GM18502 (cell line): ENCODE measurements around the gene CCNJ.
"Not testable (repeated sequence)": the region's sequence is repeated elsewhere in the genome, so short reads cannot be mapped to it uniquely, and the experiment has no call there.

Experiments
- ATAC-seq: cut with Tn5 transposase; IDR thresholded peaks from one replicate; pipeline ENCODE4 v1.9.1; 2021; ENCODE audit warnings: mild to moderate bottlenecking; ENCODE audit not compliant: unreplicated experiment, poor library complexity

The CCNJ gene, protein sequence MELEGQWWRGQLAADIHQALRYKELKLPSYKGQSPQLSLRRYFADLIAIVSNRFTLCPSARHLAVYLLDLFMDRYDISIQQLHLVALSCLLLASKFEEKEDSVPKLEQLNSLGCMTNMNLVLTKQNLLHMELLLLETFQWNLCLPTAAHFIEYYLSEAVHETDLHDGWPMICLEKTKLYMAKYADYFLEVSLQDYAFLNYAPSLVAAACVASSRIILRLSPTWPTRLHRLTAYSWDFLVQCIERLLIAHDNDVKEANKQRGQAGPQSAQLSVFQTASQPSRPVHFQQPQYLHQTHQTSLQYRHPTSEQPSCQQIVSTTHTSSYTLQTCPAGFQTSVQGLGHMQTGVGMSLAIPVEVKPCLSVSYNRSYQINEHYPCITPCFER

DNA sequence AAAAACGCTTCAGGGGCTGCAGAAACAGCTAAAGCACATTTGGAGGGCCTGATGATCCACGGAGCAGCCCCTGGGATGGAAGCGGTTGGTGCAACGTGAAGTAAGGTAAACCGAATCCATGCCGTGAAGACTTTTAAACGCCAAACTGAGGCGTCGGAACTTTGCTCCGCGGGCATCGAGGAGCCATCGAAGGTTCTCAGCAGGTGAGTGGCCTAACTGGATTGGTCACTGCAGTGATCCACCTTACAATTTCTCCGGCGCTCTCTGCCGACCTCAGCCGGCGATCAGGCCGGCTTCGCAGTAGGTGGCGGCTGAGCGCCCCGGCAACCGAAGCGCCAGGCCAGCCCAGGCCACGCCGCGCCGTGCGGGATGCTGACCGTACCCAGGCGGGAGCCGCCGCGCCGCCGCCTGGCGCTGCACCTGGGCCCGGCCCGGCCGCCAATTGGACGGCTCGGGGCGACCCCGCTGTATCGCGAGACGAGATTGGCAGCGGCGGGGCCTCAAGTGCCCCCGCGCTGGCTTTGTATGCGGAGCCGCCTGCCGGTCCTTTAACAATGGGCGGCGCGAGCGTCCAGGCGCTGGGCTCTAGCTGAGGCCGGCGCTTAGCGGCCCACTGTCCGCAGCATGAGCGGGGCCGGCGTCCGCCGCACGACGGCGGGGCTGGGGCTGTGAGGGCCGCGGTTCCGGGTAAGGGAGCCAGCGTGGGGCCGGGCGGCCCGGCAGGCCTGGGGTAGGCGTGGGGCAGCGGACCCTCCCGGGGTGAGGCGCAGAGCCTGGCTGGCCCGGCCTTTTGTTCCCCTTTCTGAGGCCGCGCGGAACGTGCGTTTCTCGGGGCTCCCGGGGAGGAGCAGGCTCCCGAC, at the start of gene CCNJ:
TSS of gene CCNJ (plus strand) at position 551 of the 860 bp plus-strand sequence. CDS start 811 bp downstream, outside the sequence.
- peak; percentile 89 for ATAC-seq

DNA sequence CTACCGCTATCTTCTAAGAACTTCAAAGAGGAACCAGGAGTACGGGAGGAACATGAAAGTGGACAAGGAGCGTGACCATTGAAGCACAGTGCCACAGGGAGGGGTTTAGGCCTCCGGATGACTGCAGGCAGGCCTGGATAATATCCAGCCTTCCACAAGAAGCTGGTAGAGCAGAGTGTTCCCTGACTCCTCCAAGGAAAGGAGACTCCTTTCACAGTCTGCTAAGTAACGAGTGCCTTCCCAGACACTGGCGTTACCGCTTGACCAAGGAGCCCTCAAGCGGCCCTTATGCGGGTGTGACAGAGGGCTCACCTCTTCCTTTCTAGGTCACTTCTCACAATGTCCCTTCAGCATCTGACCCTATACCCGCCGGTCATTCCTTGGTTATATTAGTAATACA, 49.0 kb upstream of the CCNJ start:
- ATAC-seq, result not testable (repeated sequence)

DNA sequence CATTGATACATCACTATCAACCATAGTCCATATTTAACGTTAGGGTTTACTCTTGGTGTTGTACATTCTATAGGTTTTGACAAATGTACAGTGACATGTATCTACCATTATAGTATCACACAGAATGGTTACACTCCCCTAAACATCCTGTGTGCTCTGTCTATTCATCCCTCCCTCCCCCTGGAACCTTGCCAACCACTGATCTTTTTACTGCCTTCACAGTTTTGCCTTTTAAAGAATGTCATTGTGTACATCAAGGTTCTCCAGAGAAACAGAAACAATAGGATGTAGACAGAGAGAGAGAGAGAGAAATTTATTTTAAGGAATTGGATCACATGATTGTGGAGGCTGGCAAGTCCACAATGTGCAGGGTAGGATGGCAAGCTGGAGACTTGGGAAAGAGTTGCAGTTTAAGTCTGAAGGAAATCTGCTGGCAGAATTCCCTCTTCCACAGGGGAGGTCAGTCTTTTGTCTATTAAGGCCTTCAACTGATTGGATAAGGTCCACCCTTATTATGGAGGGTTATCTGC, 45.1 kb upstream of the CCNJ start:
- no peak for ATAC-seq

DNA sequence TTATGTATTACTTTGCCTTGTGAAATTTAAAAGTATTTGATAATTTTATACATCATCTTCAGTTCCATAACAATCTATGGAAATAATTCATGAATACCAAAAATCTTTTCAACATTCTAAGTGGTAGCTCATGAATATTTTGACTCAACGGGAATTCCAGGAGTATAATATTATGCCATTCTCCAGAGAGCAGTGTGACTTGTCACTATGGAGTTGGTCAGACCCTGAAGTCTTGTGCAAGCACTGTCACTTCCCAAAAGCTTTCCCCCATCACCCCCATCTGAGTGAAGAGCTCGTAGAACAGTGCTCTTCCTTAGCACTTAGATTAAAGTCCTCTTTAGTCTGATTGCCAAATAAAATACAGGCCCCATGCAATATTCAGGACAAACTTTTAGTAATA, 29.4 kb upstream of the CCNJ start:
- no peak for ATAC-seq

DNA sequence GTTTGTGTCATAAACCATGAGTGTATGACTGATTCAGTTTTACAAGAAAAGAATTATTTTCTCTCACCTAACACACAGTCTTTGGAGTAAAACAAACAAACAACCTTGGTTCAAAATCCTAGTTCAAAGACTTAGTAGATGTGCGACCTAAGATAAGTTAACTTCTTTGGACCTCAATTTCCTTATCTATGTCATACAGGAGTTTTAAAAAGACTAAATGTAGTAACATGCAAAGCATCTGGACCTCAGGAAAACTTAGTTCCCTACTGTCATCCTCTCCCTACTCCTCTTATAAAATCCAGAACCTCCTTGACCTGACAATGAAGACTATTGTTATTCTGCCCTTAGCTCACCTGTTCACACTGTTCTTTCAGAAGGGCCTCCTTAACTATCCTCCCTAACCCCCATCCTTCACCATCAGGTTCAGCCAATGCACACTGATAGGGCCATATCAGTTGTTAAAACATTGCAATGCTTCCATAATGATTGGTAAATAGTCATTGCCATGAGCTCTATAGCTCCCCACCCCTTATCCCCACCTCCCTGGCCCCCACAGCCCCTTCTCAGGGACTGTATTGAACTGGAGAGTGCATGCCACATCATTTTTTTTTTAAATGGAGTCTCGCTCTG, 28.8 kb upstream of the CCNJ start:
- no peak for ATAC-seq

DNA sequence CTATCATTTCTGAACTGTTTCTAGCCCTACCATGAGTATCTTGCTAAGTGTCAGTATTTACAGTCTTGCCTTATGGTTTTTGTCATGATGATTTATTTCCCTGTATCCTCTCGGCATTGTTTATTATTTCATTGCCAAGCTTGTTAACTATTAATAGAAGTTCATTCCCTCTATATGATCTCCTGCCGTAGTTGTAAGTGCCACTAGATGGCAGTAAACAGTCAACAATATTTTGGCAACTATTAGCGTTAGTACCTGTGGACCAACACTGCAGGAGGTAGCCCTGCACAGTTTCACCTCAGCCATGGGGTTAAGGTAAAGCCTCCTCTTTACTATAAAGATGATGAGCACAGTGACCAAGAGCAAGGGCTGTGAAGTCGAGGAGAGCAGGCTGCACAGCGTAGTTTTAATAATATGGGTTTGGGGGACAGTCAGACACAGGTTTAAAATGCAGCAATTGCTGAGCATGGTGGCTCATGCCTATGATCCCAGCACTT, 26.1 kb upstream of the CCNJ start:
- peak; percentile 63 for ATAC-seq

DNA sequence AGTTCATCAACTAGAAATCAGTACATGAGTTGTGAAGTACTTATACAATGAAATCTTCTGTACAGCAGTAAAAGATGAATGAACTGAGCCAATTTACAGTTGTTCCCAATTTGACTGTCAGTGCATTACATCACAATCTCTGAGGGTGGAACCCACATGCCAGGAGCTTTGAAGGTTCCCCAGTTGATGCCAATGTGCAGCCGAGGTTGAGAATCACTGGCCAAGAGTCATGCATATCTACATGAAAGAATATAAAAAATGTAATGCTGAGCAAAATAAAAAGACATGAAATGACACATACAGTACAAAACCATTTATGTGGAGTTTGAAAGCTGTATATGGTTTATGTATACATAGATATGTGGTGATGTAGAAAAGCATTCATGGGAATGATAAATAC, 22.1 kb upstream of the CCNJ start:
- no peak for ATAC-seq

DNA sequence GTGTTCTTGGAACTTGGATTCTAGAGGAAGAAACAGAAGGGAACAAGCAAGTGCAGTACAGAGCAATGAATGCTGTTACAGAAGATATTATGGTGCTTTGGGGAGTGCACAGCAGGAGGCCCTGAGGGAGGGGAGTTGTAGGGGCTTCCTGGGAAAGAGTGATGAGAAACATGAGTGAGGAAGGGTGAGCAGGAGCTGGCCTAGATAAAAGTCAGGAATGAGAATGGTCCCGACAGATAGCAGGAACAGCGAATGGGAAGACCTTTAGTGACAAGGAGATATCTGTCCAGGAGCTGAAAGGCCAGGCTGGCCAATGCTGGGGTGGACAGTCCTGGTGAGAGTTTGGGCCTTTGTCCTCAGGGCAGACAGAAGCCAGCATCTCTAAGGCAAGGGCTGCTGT, 20.6 kb upstream of the CCNJ start:
- no peak for ATAC-seq

DNA sequence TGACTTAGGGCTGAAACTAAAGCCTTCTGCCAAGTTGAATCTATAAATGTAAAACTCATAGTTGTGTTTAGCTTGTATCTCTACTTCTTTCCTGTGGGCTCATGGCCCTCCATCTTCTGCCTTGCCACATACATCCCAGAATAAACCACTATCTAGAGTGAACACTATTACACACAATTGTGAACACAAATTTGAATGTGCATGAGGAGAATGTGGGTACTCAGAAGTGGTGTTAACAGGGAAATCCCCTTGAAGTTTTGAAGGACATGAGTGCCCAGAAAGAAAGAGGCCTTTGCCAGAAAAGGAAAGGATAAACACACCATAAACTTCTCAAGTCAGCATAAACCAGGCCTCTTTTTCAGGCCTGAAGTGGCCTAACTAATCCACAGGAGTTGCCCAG, 20.2 kb upstream of the CCNJ start:
- ATAC-seq, result no peak

DNA sequence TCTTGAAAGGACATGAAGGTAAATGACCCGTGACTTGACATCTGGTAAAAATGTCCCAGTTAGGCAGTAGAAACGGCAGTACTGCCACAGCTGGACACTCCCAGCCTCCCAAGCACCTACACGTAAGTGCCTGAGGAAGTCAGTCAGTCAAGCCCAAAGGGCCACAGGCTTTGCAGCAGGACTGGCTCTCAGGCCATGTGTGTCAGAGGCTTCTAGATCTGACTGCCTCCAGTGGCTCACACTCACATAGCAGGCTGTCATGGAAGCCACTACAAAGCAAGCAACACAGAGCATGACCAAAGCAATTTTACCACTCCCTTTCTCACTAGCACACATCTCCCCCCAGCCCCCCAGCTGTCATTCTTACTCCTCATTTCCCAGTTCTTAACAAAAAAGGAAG, 17.8 kb upstream of the CCNJ start:
- peak; percentile 45 for ATAC-seq

DNA sequence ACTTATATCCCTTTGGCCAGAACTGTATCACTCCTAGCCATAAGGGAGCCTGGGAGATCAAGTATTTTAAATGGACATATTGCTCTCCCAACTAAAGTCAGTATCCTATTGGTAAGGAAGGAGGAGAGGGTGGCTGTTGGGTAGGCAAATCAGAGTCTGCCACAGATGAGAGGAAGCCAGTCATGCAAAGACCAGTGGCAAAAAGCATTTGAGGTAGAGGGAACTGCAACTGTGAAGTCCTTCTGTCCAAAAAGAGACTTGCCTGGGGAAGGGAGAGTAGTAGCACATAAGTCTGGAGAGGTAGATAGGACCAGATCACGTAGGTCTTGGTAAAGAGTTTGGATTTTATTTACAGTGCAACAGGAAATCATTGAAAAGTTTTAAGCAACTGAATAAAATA, 8.8 kb upstream of the CCNJ start:
- ATAC-seq, result no peak

DNA sequence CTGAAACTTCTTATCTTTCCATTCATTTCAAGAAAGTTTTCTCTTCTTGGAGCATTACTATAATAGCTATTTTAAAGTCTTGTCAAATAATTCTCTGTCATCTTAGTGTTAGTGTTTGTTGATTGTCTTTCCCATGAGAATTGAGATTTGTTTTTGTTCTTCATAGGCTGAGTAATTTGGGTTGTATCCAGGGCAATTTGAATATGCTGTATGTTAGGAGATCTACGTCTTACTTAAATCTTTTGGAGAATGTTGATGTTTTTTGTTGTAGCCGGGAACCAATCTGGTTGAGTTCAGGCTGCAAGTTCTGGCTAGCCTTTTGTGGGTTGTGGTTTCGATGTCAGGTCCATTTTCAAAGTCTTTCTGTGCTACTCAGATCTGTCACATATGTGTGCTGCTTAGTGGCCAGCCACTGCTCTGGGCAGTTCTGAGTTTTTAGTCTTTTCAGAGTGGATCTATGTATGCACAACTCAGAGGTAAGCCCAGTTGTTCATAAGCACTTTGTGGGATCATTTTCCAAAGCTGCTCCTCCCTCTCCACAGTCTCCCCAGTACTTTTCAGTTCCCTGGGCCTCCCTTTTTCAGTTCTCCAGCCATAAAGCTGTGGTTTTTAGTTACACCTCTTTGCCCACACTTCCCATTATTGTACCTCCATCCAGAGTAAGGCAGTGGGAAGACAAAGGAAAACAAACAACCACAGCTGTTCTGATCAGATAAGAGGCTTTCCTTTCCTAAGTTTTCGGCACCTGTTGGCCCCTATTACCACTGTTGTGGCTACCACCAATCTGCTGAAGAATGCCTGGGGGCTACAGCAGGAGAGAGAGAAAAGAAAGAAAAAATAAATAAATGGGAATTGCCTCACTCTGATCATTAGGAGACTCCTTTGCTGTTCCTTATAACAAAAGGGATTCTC, 4.7 kb upstream of the CCNJ start:
- ATAC-seq, result no peak

DNA sequence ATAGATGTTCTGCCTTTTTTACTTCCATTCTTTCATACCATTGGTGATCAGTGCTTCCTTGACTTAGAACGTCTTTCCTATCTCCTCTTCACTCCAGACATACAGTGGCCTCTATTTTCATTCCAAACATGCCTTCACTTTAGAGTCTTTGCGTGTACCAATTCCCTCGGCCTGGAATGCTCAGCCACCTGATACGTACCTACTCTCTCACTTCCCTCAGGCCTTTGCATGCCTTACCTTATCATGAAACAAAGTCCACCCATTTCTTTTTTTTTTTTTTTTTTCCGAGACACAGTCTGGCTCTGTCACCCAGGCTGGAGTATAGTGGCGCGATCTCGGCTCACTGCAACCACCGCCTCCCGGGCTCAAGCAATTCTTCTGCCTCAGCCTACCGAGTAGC, 2.2 kb upstream of the CCNJ start:
- ATAC-seq, result no peak

DNA sequence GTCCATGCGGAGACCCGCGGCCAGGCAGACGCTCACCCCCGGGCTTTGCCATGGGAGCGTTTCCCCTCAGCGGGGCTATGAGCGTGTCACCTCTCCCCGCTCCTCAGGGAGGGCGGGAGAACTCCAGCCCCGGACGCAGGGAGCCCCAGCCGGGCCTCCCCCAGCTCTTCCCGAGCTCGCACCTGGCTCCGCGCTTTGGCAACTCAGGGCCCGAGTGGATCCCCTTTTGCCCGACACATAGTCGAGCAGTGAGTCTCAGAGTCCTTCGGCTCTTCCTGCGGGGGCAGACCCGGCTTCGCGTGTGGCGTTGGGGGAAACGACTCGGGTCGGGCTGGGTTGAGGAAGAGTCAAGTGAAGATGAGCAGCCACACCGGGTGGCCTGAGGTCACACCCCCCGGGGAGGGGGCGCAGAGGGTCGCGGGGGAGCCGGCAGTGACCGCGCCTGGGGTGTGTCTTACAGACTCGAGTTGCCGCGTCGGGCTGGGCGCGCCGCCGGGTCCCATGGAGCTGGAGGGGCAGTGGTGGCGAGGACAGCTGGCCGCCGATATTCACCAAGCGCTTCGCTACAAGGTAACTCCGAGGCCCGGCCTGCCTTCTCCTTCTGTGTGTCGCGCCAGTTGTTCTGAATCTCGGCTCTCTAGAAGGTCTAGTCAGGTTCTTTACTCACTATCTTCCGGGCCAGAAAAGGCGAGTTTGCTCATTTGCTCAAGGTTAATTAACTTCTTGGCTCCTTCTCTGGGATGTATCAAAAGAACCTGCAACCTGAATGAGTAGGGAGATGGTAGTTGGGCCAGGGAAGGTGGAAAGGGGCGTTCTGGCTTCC, 721 bp downstream of the CCNJ start:
- peak; percentile 38 for ATAC-seq

DNA sequence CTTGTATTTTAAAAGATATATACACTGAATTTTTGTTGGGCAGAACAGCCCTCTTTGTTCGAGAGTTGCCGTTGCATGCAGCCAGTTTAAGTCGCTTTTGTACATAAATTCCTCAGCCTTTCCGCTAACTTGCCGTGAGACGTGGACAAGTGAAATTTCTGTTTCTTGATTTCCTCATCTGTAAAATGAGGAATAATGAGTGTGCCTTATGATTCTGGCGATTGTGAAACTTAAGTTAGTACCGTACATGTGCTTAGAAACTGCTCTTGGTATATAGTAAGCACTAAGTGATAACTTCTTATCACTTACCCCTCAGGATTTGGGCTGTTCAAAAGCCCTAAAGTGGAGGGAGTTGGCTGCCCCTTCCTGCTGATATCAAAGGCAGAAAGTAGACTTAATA, 1.4 kb downstream of the CCNJ start:
- ATAC-seq, result no peak

DNA sequence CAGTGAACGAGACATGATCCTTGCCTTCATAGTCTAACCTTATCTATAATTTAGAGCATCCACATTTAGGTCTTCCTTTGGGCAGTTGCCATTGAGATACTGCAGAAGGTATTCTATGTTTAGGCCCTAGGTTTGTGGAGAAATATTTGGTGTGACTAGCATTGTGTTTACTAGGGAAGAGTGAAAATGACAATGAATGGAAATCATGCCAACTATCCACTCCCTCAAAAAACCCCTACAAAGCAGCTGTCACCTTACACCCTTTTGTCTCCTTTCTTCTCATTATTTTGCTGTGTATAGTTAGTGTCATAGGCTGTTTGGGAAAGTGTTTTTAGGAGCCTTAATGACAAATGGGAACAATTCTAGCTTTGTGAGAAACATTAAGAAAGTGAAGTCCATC, 3.2 kb downstream of the CCNJ start:
- no peak for ATAC-seq

DNA sequence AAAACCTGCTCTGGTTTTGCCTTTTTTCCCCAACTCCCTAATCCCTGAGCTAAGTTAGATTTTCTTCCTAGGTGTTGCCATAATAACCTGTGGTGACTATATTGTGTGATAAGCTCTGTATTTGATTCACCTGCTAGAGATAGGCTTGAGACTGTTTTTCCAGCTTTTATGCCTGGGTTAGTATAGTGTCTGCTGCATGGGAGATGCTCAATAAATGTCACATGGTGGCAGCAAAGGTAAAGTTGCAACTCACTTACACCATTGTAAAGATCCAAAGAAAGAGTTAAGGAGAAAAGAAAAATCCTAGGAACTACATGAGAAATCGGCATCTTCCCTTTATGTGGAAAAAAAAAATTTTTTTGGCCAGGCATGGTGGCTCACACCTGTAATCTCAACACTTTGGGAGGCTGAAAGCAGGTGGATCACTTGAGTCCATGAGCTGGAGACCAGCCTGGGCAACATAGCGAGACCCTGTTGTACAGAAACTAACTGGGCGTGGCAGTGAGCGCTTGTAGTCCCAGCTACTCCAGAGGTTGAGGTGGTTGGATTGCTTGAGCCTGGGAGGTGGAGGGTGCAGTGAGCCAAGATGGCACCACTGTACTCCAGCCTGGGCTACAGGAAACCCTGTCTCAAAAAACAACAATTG, 3.7 kb downstream of the CCNJ start:
- no peak for ATAC-seq

DNA sequence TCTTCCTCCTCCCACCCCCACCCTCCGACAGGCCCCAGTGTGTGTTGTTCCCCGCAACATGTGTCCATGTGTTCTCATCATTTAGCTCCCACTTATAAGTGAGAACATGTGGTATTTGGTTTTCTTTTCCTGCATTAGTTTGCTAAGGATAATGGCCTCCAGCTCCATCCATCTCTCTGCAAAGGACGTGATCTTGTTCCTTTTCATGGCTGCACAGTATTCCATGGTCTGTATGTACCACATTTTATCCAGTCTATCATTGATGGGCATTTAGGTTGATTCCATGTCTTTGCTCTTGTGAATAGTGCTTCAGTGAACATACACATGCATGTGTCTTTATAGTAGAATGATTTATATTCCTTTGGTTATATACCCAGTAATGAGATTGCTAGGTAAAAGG, 4.5 kb downstream of the CCNJ start:
- not testable (repeated sequence) for ATAC-seq
